DLD1 (cell line): ENCODE results near the gene BMP5.

ENCODE experiments used
- in situ Hi-C: cut with HindIII; loops from 2 replicates; pipeline ENCODE4 v1.10.0; 2017; ENCODE audit warnings: low sequenced_read_pairs

Gene BMP5

DNA sequence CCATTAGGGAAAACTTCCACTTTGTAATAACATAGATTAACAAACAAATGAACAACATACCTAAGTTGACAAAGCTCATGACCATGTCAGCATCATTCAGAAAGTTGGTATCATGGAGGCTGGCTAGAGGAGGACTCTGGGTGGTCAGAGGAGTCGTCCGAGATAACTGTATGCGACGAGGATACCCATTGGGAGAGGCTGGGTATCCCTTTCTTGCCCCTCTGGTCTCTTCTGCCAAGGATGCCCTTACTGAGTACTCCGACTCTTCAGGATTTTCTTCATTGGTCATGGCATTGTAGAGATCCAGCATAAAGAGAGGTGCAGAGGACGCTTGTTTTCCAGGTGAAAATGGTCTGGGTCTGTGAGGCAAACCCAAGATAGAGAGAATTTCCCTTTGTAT, 1.1 kb downstream of the BMP5 start:
- in situ Hi-C loops = no loop called here

DNA sequence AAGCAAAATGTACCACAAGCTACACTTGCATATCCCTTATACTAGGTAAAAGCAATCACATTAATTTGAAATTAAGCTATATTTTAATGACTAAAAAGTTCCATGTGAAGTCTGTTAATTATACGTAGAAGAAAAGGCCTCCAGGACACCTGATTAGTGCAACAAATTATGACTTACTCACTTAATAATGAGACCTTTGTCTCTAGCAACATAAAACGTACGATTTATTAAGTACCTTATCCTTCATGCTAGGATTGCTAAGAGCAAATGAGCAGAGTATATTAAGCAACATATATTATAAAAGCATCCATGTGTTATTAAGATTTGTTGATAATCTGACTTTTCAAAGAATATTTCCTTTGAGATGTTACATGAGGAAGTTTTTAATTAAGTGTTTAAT, 2.5 kb downstream of the BMP5 start:
- in situ Hi-C loops = no loop called here

- in situ Hi-C loops = no loop called here
These were observed 5.1 kb downstream of the BMP5 start for GRCh38 chr6:55870181-55870813.

- in situ Hi-C loops = no loop called here
These were observed 5.7 kb downstream of the BMP5 start for GRCh38 chr6:55869674-55870073.

GRCh38 chr6:55868771-55869479, 6.5 kb downstream of the BMP5 start:
- in situ Hi-C loops = no loop called here

GRCh38 chr6:55868176-55868575, 7.2 kb downstream of the BMP5 start:
- in situ Hi-C loops = no loop called here

GRCh38 chr6:55866128-55866527, 9.3 kb downstream of the BMP5 start:
- in situ Hi-C loops = no loop called here

DNA sequence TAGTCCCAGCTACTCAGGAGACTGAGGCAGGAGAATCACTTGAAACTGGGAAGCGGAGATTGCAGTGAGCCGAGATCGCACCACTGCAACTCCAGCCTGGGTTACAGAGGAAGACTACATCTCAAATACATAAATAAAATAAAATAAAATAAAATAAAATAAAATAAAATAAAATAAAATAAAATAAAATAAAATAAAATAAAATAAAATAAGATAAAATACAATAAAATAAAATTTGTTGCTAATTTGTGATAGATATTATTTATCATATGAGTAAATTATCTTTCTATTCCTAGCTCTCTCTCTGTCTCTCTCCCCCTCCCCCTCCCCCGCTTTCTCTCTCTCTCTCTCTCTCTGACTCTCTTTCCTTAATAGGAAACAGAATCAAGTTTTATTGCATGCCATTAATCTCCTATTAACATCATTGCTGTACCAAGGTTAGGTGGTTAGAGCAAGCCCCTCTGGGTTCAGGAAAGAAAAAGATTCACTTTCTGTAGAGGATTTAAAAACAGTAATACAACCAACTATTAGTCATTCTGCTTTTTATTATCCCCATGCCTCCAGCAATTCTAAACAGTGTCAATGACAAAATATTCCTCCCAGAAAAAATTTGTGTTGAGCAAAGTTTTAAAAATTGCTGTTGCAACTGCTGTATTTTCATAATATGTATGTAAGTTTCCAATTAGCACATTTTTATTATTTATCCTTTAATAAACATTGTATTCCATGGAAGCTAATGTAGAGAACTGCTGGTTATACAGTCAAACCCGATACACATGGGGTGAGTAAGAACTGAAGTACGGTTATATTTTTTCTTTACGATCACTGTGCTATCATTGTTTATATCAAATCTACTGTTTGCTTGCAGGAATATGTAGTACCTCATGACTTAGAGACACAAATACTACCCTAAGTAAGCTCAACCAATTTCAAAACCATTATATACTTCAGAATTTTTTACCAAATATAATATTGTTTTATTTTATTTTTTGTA, 22.1 kb downstream of the BMP5 start:
- in situ Hi-C loops = no loop called here

DNA sequence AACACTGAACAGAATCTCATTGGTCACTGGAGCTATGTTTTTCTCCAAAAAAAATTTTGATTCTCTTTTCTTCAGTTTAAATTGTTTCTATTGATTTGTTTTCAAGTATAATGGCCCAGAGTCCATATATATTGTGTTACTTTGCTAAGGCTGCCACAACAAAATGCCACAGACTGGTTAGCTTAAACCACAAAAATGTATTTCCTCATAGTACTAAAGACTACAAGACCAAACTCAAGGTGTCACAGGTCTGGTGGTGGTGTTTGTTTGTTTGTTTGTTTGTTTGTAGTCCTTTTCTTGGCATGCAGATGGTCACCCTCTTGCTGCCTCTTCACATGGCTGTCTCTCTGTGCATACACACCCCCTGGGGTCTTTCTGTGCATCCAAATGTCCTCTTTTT, 34.0 kb downstream of the BMP5 start:
- in situ Hi-C loops = no loop called here

DNA sequence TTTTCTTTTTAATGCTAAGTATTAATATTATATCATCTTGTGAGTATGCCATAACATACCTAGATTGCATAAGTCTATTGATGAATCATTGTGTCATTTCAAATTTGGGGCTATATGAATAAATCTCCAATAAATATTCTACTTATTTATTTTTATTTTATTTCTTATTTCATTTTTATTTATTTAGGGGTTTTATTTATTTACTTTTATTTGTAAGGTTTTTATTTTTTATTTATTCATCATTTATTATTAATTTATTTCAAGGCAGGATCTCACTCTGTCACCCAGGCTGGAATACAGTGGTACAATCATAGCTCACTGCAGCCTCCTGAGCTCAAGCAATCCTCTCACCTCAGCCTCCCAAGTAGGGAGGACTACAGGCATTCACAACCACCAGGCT, 36.3 kb downstream of the BMP5 start:
- in situ Hi-C loops = no loop called here

DNA sequence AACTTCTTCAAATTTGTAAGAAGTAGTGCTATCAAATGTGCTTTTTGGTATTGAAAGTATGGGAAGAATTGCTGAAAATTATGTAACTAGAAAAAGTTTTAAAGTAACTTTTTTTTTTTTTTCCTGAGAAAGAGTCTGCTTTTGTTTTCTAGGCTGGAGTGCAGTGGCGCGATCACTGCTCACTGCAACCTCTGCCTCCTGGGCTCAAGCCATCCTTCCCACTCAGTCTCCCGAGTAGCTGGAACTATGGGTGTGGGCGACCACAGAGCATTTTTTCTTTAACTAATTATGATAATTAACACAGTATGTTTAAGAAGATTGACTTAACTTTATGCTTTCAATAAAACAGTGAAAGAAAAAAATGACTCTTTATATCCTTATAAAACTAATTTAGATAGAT, 38.4 kb downstream of the BMP5 start:
- in situ Hi-C loops = no loop called here

DNA sequence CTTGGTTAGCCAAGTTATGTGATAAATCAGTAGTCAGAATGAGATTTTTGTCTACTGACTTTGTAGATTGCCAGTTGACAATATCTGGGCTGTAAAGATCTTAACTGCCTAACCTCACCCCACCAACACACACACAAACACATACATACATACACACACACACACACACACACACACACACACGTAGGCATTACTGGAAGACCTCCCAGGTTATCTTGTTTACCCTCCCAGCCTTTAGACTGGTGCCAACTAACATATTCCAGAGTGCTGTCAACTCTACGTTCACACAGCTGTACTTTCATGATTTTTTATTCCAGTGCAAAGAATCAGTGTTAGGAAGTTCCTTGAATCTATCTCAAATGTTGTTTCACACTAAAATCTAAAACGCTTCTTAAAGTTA, 38.9 kb downstream of the BMP5 start:
- in situ Hi-C loops = no loop called here

DNA sequence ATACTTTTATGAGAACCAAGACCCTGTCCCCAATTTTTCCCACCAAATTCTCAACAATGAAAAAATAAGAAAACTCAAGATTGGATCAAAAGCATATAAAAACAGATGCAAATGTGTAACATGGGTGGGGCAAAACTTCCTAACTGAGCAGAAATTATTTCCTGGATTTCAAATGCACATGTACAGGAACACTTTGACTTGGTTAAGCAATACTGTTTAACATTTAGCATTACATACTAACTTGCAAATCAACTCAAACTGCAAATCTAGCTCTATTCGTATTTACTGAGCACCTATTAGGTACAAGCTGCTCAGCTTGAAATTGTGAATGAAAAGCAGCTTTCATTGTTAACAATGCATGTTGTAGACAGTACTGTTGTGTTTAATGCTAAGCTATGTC, 40.2 kb downstream of the BMP5 start:
- in situ Hi-C loops = no loop called here

- in situ Hi-C loops = no loop called here
These were observed 42.1 kb downstream of the BMP5 start for GRCh38 chr6:55833284-55833683.

DNA sequence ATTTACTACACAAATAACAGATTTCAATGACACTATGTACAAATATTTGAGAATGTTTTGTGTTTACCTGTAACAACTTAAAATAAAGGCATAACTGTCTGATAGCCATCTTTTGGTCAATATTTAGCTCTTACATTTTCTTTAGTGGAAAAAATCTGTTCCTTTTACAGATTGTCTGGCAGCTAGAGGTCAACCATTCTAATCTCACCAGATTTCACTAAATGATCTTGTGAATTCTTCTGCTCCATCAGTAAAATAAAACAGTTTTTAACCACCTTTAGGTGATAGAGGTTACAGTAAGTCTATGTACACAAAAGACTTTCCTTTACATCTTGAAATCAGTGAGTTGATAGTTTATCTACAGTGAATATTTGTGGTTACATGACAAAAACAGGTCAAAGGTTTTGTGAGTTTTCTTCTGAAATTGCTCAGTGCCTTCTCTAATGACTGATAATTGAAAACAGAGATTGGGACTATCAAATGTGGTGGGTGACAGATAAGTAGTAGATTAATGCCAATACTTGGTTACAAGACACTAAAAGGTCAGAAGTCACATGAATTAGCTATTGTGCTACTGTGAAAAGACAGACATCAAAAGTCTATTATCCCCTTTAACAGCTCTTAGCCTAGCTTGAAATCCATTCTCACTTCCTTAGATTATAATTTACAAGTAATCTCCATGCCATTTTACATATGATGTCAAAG, 47.4 kb downstream of the BMP5 start:
- in situ Hi-C loops = no loop called here

DNA sequence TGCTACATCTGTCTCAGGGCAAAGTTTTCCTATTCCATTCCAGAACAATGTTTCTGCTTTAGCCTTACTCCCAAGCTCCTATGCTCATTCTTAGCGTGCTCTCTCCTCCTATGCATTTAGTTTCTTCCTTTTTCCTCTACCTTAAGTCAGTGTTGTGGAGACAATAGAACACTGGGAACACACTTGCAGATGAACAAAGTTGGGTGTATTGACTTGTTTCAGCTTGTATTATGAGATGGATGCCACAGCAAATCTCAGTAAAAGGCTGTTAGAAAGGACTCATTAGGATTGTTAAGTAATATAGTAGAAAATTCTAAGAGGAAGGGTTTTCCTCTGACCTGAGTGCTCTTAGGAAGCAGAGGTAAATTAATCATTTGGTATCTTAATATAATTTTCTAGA, 48.4 kb downstream of the BMP5 start:
- in situ Hi-C loops = no loop called here

- in situ Hi-C loops = no loop called here
These were observed 49.9 kb downstream of the BMP5 start for GRCh38 chr6:55825402-55826051.

- in situ Hi-C loops = no loop called here
These were observed 52.6 kb downstream of the BMP5 start for GRCh38 chr6:55822815-55823214.

DNA sequence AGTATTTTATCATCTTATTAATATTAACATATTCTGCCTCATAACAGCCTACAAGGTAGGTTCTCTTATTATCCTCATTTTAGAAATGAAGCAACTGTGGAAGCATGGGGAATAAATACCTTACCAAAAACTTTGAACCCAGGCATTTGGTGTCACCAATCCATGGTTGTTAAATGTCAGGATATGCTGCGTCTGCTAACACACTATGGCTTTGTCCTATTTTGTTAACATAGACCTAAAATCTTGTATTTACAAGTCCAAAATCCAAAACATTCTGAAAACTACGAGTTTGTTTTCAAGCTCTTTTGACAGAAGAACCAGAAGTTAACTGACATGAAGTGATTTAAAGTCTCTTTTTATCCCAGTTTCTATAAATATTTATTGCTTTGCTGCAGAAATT, 53.4 kb downstream of the BMP5 start:
- in situ Hi-C loops = no loop called here

DNA sequence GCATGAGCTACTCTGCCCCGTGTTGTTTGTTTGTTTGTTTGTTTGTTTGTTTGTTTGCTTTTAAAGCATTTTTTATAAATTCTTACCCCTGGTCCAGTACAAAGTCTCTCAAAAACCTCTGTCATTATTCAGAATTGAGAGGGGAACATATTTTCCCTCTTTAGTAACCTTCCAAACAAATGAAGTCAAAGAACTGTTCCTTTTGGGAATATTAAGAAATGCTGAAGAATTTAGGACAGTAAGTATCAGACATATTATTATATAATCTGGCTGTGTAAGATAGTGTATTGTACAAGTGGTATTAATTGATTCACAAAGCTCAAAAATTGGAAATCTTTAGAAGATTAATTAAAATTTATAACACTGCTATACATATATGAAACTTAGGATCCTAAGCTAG, 54.7 kb downstream of the BMP5 start:
- in situ Hi-C loops = no loop called here

GRCh38 chr6:55819811-55820210, 55.6 kb downstream of the BMP5 start:
- in situ Hi-C loops = no loop called here
